RWPE1 (cell line): Measurements from ENCODE around the gene MEIOB.
A peak's percentile ranks its signal among the peaks of the same experiment; 100 is the strongest.

Source experiments
- CTCF ChIA-PET: fragments of 350-600 bp; sonication (Branson Sonifier 250); formaldehyde crosslinking; extraction: SDS; loops from one replicate; lab custom pipeline; 2021; lab: Yijun Ruan, JAX
- POLR2A ChIA-PET: fragments of 400-600 bp; formaldehyde crosslinking; extraction: SDS; loops from one replicate; lab custom pipeline; 2020; ENCODE audit warnings: antibody characterized with exemption; ENCODE audit not compliant: low non-redundant PET; lab: Yijun Ruan, JAX
- DNase-seq: peaks from one replicate; pipeline ENCODE4 v3.0.0; 2012; ENCODE audit warnings: low spot score
- H3K27ac ChIP-seq: fragments of 450-650 bp; 2 replicates; pipeline ENCODE4 v1.5.1; 2017
- CTCF ChIP-seq: fragments of 450-650 bp; conservative IDR thresholded peaks from 2 replicates; pipeline ENCODE4 v1.5.1; 2017; ENCODE audit warnings: low read depth, mild to moderate bottlenecking

Gene MEIOB

GRCh38 chr16:1913327-1914083 lies 41.5 kb upstream of the MEIOB start:
- DNase-seq, result peak; percentile 62
- ChIA-PET CTCF (interaction anchor here (0.6 kb wide), 1 partner anchor 12 kb away, joined by 7 read pairs; no protein-coding TSS in a partner anchor), POLR2A (interaction anchor here (1.1 kb wide), 1 partner anchor 242 kb away, joined by 3 read pairs; the partner anchor contains the start of gene TRAF7)
- no peak for TF ChIP-seq CTCF
- H3K27ac ChIP-seq, result peak overlapping the region; percentile 57

GRCh38 chr16:1912215-1912543 lies 40.2 kb upstream of the MEIOB start:
- no peak for TF ChIP-seq CTCF
- ChIA-PET CTCF (no interaction called here), POLR2A (no interaction called here)
- H3K27ac ChIP-seq, result 0 out of 2 replicates have a peak overlapping the region, but pooled peaks have one; percentile 57
- DNase-seq, result no peak

GRCh38 chr16:1911467-1912214 lies 39.7 kb upstream of the MEIOB start:
- POLR2A ChIA-PET, result no interaction called here
- CTCF ChIA-PET, result no interaction called here
- H3K27ac ChIP-seq, result no peak overlapping the region
- TF ChIP-seq CTCF, result no peak
- DNase-seq, result no peak

GRCh38 chr16:1909561-1910231 lies 37.7 kb upstream of the MEIOB start:
- DNase-seq, result no peak
- H3K27ac ChIP-seq, result no peak overlapping the region
- TF ChIP-seq CTCF, result no peak
- ChIA-PET POLR2A (interaction anchor here (1.1 kb wide), 1 partner anchor 55 kb away, joined by 3 read pairs; no protein-coding TSS in a partner anchor), CTCF (interaction anchor here (1.0 kb wide), 1 partner anchor 20 kb away, joined by 4 read pairs; no protein-coding TSS in a partner anchor)

GRCh38 chr16:1908983-1909382 lies 37.0 kb upstream of the MEIOB start:
- no peak overlapping the region for H3K27ac ChIP-seq
- no peak for TF ChIP-seq CTCF
- no peak for DNase-seq
- ChIA-PET CTCF (interaction anchor here (0.6 kb wide), 1 partner anchor 44 kb away, joined by 5 read pairs; no protein-coding TSS in a partner anchor), POLR2A (interaction anchor here (1.1 kb wide), 1 partner anchor 56 kb away, joined by 3 read pairs; no protein-coding TSS in a partner anchor)

GRCh38 chr16:1908184-1908583 lies 36.2 kb upstream of the MEIOB start:
- H3K27ac ChIP-seq, result no peak overlapping the region
- no peak for DNase-seq
- ChIA-PET CTCF (interaction anchor here (0.6 kb wide), 1 partner anchor 101 kb away, joined by 3 read pairs; no protein-coding TSS in a partner anchor), POLR2A (no interaction called here)
- no peak for TF ChIP-seq CTCF
